Ascending aorta (tissue), 2 donors: ENCODE results near the gene MAGI1. TPM values are rescaled to one million over a fixed set of nuclear protein-coding genes. Genes with fewer than 3 reads are reported as not detected.

Experiments
- DNase-seq, 2 donors: peaks; one replicate each; pipeline ENCODE4 v3.0.0-alpha.2; 2019; ENCODE audit warnings: low spot score in 2 of 2
- H3K27ac ChIP-seq, 2 donors: fragments of 200-600 bp; sonication (generic); one replicate each; pipeline ENCODE4 v1.5.1; 2016 to 2017; ENCODE audit warnings: mild to moderate bottlenecking in 1 of 2
- H3K27me3 ChIP-seq: fragments of 200-600 bp; sonication (generic); one replicate; pipeline ENCODE4 v1.5.1; 2017
- H3K36me3 ChIP-seq, 2 donors: fragments of 200-600 bp; sonication (generic); one replicate each; pipeline ENCODE4 v1.5.1; 2016
- H3K4me1 ChIP-seq, 2 donors: fragments of 200-600 bp; sonication (generic); one replicate each; pipeline ENCODE4 v1.5.1; 2016 to 2017; ENCODE audit warnings: mild to moderate bottlenecking in 1 of 2
- H3K4me3 ChIP-seq, 2 donors: fragments of 200-600 bp; sonication (generic); one replicate each; pipeline ENCODE4 v1.5.1; 2016 to 2017; ENCODE audit warnings: mild to moderate bottlenecking in 1 of 2
- H3K9me3 ChIP-seq, 2 donors: fragments of 200-600 bp; sonication (generic); one replicate each; pipeline ENCODE4 v1.5.1; 2016
- intact Hi-C: fragments of 100-400 bp; cut with DNase I; formaldehyde crosslinking; loops from one replicate; pipeline ENCODE4 v1.15.1; 2023
- total RNA-seq: library from RNA; depleted of rRNA; stranded (reverse); fragments of >200 nt; gene quantifications from one replicate; pipeline ENCODE4 v1.1.0, GENCODE V29; 2016
- TF ChIP-seq, protein P1 (sequence below), 3 experiments: fragments of 200-600 bp in 2 of 3; fragments of 450-650 bp in 1 of 3; sonication (generic) in 2 of 3; IDR thresholded peaks; one replicate each; pipeline ENCODE4 v1.5.1; 2016 to 2019; ENCODE audit warnings: antibody characterized with exemption in 3 of 3, mild to moderate bottlenecking in 1 of 3, moderate library complexity in 1 of 3

MAGI1 gene
- total RNA-seq, 1 donor from 2014 or later: 28.4 TPM

DNA sequence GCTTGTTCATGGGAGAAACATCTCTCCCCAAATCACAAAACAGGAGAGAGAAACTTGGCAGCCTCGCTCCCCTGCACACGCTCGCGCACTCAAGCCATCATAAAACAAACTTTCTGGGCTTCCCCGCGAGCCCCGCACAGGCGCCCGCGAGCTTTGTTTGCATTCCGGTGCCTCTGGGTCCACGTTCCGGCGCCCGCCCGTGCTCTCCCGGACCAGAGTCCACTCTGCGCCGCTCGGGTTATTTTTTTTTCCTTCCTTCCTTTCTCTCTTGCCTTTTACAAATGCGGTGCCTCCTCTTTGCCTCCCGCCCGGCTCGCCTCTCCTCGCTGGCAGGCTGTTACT, 363 bp downstream of the MAGI1 start:
- no peak for DNase-seq
- Histone ChIP-seq H3K4me1 (peaks cover 0 to 15% of the 10 kb centered on the region in 2 donors), H3K9me3 (no peaks in the 10 kb centered on the region), H3K27me3 (no peaks in the 10 kb centered on the region), H3K27ac (peak overlapping the region; percentile 93 to 96), H3K36me3 (no peaks in the 10 kb centered on the region), H3K4me3 (peak overlapping the region; percentile 77 to 80)
- intact Hi-C loops: loop anchor here (2.0 to 5.0 kb wide), 5 partner anchors 79 to 254 kb away; partner anchors contain the start of gene SLC25A26
- TF ChIP-seq, protein P1, sequence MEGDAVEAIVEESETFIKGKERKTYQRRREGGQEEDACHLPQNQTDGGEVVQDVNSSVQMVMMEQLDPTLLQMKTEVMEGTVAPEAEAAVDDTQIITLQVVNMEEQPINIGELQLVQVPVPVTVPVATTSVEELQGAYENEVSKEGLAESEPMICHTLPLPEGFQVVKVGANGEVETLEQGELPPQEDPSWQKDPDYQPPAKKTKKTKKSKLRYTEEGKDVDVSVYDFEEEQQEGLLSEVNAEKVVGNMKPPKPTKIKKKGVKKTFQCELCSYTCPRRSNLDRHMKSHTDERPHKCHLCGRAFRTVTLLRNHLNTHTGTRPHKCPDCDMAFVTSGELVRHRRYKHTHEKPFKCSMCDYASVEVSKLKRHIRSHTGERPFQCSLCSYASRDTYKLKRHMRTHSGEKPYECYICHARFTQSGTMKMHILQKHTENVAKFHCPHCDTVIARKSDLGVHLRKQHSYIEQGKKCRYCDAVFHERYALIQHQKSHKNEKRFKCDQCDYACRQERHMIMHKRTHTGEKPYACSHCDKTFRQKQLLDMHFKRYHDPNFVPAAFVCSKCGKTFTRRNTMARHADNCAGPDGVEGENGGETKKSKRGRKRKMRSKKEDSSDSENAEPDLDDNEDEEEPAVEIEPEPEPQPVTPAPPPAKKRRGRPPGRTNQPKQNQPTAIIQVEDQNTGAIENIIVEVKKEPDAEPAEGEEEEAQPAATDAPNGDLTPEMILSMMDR (IDR thresholded peaks at IDR 0.05): no peak

DNA sequence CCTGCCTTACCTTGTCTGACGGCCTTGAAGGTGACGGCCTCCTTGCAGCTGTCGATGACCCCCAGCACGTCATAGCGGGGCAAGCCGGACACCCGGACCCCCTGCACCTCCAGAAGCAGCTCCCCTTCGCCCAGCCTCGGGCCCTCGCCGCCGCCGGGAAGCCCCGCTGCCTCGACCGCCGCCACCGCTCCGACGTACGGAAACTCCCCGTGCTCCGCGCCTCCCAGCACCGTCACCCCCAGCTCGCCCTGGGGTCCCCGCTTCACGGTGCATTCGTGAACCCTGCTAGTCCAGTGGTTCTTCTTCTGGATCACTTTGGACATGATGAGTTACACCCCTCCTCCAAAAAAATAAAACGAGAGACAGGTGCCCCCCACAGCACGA, 740 bp downstream of the MAGI1 start:
- H3K27me3 ChIP-seq: no peaks in the 10 kb centered on the region
- TF ChIP-seq, protein P1 (IDR thresholded peaks at IDR 0.05): no peak
- peaks cover 0 to 15% of the 10 kb centered on the region in 2 donors for H3K4me1 ChIP-seq
- H3K9me3 ChIP-seq: no peaks in the 10 kb centered on the region
- DNase-seq: peak in 1 of 2 donors; percentile 70
- H3K4me3 ChIP-seq: peak overlapping the region; percentile 77 to 80
- H3K27ac ChIP-seq: peak overlapping the region; percentile 93 to 96
- H3K36me3 ChIP-seq: no peaks in the 10 kb centered on the region
- intact Hi-C loops: loop anchor here (2.0 to 5.0 kb wide), 5 partner anchors 79 to 253 kb away; partner anchors contain the start of gene SLC25A26

DNA sequence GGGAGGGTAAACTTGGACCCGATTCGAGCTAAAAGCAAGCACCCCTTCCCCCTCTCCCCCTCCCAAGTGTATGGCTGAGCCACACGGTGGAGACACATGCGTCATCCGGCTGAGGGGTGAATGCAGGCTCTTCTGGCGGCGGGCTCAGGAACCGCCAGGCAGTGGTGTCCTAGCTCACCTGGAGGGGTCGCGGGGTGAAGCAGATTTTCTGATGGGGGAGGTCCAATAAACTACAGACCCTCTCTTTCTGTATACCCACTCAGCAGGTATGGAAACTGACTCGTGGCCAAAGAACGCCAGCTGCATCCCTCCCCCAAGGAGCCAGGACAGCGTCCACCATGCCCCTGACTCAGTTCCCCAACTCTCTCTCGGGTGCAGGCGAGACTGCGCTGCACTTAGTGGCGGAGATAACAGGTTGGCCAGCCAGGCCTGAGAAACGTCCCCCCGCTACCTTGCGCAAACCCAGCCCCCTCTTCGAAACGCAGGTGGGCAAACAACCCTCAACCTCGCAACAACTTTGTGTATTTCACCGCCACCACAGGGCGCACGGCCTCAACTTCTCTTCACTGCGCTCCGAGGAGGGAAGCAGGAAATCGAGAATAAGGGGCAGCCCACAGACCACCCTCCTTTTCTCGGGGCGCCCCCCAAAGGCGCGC, 1.3 kb downstream of the MAGI1 start:
- Histone ChIP-seq H3K27me3 (no peaks in the 10 kb centered on the region), H3K27ac (peak overlapping the region; percentile 93 to 96), H3K9me3 (no peaks in the 10 kb centered on the region), H3K4me1 (peaks cover 0 to 15% of the 10 kb centered on the region in 2 donors), H3K4me3 (peak overlapping the region; percentile 77 to 80), H3K36me3 (no peaks in the 10 kb centered on the region)
- TF ChIP-seq, protein P1 (IDR thresholded peaks at IDR 0.05): peak; percentile 30 to 41 (median 38)
- intact Hi-C loops: loop anchor here (5.0 kb wide), 1 partner anchor 80 kb away; no protein-coding TSS in a partner anchor
- DNase-seq: peak in 1 of 2 donors; percentile 72

DNA sequence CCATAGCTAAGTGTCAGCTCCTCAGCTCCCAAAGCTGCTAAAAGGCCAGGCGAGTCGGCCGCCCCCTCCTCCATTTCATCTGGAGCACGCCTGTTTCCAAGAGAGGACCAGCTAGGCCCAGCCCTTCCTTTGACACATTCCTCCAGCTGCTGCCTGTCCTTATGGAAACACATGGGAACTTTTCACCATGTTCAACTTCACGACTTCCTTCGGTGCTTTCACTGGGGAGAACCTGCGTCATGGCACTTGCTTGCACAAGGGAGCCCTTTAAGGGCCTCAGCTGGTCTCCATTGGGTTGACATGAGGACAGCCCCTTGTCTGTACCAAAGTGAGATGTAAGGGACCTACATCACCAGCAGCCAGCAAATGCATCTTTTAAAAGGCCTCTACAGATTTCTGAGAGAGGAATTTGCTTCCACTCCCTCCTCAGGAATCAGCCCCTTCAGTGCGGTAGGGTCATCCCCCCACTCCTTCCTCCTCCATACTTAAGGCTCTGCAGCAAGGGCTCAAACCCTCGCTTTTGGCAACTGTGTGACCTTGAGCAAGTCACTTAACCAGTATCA, 2.1 kb downstream of the MAGI1 start:
- Histone ChIP-seq H3K9me3 (no peaks in the 10 kb centered on the region), H3K36me3 (no peaks in the 10 kb centered on the region), H3K4me3 (peak overlapping the region; percentile 77 to 80), H3K27ac (peak overlapping the region; percentile 29 to 42), H3K4me1 (peaks cover 0 to 15% of the 10 kb centered on the region in 2 donors), H3K27me3 (no peaks in the 10 kb centered on the region)
- intact Hi-C loops: loop anchor here (5.0 kb wide), 1 partner anchor 81 kb away; no protein-coding TSS in a partner anchor
- TF ChIP-seq, protein P1 (IDR thresholded peaks at IDR 0.05): no peak
- no peak for DNase-seq

DNA sequence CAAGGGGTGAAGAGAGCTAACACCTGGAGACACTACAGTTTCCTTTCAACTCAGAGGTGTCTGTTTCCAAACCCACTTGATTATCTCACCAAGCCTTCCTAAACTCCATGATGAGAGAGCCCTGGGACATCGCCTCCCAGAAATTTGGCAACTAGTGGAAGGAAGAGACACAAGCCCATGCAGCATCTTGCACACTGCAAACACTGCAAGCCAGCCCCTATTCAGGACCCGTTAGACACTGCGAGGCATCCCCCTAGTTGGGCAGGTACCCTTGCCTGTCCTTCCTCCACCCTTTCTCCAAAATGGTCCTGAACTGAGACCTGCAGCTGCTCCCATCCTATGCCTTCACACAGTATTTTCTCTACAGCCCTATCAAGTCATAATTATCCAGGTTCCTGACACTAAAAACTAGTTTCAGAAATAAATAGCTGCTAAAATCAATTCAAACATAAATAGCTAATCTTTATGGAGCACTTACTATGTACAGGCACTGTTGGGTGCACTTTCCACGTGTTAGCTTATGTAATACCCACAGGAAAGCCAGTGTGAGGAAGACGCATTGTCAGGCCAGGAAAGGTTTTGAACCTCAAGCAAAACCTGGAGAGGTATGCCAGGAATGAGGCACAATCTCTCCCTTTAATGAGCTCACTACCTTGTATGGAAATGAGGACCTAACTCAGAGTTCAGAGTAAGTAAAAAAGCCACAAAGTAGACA, 2.8 kb downstream of the MAGI1 start:
- Histone ChIP-seq H3K4me1 (peaks cover 0 to 15% of the 10 kb centered on the region in 2 donors), H3K4me3 (peak overlapping the region; percentile 77 to 80), H3K36me3 (no peaks in the 10 kb centered on the region), H3K9me3 (no peaks in the 10 kb centered on the region), H3K27ac (peak overlapping the region; percentile 29 to 42), H3K27me3 (no peaks in the 10 kb centered on the region)
- TF ChIP-seq, protein P1 (IDR thresholded peaks at IDR 0.05): no peak
- no peak for DNase-seq
- intact Hi-C loops: loop anchor here (5.0 kb wide), 1 partner anchor 81 kb away; no protein-coding TSS in a partner anchor
